Measurements from ENCODE around the gene PTPRD.
"Not testable (repeated sequence)": the region's sequence is repeated elsewhere in the genome, so short reads cannot be mapped to it uniquely, and the experiment has no call there.

The PTPRD gene

DNA sequence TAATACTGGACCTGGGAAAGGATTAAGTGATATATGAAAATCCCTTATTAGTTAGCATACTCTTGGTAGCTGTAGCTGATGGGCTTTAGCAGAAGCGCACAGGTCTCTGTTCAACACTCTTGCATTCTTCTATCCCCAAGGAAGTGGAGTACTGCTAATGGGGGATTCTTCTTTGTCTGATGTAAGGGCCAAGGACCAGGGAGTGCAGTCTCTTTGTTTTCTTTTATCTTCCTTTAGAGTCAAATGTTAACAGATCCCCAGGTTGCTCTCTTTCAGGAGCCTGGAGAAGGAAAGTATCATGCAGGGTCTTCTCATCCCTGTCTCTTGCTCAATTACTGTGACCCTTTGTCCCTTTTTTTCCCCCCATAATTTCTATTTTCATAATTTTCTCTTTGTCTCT lies 1666.3 kb downstream of the PTPRD start:
- no peak for DNase-seq

DNA sequence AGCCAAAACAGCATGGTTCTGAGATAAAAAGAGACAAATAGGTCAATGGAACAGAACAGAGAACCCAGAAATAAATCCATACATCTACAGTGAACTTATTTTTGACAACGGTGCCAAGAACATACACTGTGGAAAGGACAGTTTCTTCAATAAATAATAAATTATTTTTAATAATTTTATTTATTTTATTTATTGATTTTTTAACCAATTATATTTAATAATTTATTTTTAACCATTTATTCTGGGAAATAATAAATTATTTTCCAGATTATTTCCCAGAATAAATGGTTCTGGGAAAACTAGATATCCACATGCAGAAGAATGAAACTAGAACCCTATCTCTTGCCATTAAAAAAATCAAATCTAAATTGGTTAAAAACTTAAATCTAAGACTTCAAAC lies 1669.4 kb downstream of the PTPRD start:
- no peak for DNase-seq

DNA sequence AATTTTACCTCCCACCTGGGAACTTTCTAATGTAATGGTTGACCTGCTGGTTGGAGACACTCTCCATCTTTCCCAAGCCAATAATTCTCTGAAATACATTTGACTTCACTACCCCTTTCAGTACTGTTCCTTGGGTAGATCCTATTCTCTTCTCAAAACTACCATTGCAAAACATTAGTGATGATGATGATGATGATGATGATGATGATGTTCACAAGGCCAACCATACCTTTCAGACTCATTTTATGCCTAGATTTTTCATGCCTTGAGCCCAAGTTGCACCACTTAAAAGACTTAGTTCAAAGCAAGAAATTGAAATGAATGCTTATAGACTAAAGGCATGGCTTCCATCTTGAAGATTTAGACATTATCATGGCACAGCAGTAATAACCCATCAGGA lies 1672.2 kb downstream of the PTPRD start:
- no peak for DNase-seq

DNA sequence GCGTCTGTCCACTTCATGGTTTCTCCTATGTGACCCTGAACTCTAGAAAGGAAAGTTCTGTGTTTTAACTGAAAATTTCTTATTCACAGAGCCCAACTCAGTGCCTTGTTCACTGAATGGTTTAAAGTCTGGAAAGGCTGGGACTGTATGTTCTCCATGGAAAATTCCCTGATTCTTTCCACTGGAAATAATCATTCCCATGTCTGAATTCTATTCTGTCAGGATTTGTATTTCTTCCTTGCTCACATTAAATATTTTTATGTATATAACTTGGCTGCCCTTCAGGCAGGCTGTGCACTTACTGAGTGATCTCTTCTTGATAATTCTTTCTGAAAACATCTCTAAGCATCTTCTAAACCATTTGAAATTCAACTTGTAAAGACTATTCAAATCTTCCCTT lies 1686.3 kb downstream of the PTPRD start:
- DNase-seq: no peak

DNA sequence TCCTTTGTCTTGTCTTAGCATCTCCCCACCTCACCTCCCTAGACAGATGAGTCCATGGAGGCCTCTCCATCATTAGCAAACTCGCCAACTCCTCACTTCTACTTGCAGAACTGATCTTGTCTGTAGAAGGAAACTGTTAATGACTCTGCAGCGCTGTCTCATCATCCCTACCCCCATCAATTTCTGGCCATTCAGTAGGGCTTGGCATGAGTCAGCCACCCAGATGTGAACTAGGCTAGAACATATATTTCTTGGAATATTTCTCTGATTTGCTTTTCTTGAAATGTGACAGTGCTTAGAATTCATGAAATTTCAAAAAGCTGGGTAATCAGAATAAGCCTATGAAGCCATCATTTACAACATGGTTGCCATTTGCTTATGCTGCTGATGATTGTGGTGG lies 1688.2 kb downstream of the PTPRD start:
- DNase-seq: no peak

DNA sequence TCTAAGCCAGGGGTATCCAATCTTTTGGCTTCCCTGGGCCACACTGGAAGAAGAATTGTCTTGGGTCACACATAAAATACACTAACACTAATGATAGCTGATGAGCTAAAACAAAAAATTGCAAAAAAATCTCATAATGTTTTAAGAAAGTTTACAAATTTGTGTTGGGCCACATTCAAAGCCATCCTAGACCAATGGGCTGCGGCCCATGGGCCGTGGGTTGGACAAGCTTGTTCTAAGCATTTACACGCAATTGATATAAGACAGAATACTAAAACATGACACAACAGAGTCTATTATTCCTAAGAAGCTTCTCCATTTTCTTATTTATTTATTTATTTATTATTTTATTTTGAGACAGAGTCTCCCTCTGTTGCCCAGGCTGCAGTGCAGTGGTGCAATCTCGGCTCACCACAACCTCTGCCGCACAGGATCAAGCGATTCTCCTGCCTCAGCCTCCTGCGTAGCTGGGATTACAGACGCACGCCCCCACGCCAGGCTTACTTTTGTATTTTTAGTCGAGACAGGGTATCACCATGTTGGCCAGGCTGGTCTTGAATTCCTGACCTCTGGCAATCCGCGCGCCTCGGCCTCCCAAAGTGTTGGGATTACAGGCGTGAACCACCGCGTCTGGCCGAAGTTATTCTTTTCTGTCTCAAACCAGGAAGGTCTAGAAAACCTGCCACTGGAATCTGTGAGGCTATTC lies 1692.2 kb downstream of the PTPRD start:
- not testable (repeated sequence) for DNase-seq

DNA sequence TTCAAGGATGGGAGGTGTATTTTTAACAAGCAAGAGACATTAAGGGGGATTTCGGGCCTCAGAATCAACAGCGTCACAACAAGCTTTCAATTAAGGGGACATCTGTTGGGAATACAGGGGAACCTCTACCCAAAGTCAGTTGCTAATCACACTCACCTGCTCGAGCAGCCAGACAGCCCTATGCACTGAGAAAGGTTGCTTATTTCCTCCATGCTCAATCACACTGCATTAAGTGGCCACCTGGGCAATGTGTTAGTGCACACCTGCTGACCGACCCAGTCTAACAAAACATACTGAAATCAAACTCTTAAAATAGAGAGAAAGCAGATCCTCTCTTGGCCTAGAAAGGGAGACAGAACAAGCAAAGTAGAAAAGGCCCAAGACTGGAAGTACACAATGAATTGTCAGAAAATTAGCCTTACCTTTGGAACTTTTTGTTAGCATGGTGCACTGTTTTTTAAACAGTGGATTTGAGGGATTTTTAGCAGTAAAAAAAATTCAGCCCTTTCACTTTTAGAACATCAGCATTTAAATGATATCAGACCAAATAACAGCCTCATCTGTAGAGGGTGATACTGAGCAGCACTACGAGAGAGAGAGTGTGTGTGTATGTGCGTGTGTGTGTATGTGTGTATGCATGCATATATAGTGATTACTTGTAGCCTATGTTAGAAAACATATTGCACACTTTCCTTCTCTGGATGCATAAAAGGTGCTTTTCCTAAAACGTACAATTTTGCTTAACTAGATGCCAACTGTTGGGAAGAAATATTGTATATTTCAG lies 1694.7 kb downstream of the PTPRD start:
- DNase-seq: peak; percentile 56

DNA sequence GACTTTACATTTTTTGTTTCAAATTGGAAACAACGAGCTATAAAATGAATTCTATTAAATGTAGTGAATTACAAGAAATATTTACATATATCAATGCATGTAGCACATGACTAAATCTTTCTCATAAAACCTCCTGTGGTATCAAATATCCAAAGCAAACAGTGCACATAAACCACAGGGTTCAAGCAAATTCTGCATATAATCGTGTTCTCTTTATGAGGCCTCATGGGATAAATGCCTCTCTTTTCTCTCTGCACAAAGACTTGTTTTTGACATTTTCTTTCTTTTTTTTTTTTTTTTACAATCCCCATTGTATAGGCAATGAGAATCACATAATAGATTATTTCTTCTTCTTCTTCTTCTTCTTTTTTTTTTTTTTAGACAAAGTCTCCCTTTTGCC lies 1696.0 kb downstream of the PTPRD start:
- no peak for DNase-seq

DNA sequence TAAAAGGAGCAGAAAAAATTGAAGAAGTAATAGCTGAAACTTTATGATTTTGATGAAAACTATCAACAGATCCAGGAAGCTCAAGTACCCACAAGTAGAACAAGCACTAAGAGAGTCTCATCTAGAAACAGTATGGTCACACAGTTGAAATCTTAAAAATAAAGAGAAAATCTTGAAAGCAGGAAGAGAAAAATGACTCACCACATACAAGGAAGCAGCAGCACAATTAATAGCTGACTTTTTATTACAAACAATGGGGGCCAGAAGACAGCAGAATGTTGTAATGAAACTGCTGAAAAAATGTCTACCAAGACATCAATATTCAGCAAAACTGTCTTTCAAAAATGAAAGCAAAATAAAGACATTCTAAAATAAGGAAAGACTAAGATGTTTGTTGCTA lies 1704.9 kb downstream of the PTPRD start:
- DNase-seq: no peak

DNA sequence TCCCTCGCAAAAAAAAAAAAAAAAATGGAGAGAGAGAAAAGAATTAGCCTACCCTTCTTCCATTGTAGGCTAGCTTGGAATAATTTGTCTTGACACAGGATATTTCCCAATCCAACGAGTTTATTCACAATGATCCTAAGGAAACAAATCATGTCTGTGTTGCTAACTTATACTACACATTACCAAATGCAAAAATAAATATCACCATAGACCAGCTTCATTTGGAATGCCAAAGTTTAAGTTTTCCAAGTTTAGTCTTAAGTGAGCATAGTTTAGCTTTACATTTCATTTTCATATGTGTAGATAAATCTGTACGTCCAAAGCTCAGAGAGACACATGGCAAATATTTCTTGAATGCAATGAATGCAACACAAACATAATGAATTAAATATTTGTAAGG lies 1707.1 kb downstream of the PTPRD start:
- no peak for DNase-seq

DNA sequence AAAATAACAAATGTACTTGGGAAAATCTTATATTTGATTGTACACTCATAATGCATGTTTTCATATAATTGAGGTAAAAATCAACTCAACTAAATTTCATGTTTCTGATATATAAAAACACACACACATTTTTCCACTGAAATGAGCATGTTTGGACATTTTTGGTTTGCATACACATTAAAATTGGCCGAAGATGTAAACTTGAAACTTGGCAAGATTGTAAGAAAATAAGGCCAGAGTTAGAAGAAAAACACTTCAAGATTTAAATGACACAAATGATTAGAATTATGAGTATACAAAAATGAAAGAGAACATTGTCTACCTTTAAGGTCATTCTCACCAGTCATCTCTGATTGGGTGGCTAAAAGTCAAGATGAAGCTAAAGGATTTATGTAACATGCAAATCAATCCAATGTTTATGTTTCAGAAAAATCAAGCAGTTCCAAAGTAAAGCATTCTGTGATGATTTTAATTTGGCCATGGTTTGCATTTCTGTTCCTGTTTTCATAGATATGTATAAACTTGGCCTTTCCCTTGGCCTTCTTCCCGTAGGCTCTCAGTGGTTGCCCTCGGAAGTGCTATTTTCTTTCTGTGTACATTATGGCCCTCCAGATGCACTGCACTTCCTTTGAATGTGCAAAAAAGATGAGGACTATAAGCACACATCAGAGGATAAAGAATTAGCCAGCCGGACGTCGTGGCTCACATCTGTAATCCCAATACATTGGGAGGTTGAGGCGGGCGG lies 1707.9 kb downstream of the PTPRD start:
- DNase-seq: no peak

DNA sequence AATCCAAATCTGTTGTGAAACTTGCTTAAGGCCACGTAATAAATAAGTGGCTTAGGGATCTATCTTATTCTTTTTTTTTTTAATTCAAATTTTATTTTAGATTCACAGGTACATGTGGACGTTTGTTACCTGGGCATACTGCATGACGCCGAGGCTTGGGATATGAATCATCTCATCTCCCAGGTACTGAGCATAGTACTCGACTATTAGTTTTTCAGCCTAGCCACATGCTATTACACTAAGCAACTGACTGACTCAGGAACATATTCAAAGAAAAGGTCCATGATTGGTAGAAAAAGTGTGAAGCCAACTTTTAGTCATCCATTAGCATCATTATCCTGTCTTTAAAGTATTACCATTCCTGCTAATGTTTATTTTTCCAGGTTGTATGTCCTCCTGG lies 1709.7 kb downstream of the PTPRD start:
- no peak for DNase-seq

DNA sequence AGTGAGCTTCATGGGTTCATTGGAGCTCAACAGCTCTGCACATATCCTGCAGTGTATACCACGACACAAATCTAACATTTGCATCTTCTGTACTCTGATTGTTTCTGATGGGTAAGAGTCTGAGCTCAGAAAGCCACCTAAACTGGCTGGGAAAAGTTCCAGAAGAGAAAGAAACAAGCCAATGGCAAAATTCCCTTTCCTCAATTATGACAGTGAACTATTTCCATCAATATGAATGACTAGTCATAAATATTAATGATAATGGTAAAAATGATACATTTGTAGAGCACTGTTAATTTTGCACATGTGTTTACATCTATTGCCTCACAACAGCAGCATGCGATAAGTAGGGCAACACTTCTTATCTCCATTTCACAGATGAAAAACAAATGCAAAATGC lies 1711.7 kb downstream of the PTPRD start:
- no peak for DNase-seq

DNA sequence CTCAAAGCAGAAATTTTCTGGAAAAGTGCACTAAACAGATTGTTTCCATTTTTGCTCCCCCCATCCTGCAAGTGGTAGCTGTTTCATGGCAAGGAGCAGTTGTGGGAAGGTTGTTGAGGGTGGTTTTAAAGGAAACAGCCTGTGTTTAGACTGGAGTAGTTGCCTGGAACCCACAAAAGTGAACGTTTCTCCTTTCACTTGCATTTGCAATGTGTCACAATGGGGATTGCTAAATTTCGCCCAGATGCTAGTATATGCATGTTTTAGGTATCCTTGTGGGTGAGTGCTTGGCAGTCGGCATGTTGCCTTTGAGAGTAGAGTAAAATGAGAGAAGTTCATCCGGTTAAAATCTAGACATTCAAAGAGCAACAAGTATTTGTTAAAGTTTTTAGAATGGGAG lies 1713.3 kb downstream of the PTPRD start:
- no peak for DNase-seq

DNA sequence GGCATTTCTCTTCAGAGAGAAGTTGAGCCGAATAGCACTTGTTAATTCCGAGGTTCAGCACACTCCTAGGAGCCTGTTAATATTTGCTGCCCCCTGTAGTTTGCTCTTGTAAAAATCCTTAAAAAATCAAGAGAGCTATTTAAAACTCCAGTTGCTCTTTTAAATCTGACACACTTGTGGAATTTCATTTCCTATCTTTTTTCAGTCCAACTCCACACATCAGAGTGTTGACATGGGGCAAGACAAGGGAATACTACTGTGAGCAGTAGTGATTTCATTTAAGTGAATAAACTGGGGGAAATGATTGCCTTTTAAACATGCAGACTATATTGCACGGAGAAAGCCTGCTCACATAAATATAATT lies 1717.0 kb downstream of the PTPRD start:
- peak; percentile 8 for DNase-seq

DNA sequence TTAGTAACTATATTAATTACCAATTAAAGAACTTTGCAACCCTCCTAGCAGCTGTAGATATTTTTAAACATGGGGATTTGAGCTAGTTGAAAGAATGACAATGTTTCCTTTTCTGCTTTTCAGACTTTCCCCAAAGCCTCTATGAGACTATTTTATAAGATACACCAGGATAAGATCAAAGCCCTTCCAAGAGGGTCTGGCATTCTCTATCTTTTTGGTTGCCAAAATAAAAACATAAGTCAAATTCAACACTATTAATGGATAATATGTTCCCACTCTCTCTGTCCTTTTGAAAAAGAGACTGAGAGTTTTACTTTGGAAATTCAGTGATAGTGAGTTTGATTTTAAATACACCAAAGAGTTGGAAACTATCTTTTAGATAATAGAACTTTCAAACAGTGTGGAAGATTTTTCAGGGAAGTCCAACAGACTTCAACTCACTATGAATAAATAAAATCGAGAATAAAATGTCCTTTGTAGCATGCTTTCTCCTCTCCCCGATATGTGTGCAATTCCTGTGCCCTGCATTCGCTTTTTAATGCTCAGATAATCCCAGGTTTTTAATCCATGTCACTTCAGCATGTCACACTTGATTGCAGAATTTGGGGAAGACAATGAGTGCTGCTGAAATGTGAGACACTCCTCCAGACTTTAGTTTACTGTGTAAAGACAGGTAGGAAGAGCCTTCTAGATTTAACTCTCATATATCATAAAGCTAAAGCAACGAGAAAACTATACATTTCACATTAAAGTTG lies 1717.5 kb downstream of the PTPRD start:
- DNase-seq: no peak

DNA sequence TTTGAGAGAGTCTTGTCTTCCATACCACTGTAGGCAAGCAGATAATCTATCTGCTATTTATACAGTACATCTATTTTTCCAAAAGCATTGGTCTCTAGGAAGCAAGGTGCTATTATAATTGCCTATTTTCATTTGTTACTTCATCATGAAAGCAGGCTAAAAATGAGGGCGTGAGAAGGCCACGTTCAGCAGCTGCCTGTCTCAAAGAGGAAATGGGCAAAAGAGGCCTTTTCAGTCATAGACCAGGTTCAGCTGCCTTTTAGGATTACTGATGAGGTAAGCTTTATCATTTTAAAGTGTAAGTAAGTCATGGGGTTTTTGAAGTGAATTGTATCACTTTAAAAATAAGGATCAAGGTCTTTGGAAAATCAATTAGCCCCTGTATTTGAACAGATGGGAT lies 1722.1 kb downstream of the PTPRD start:
- no peak for DNase-seq

DNA sequence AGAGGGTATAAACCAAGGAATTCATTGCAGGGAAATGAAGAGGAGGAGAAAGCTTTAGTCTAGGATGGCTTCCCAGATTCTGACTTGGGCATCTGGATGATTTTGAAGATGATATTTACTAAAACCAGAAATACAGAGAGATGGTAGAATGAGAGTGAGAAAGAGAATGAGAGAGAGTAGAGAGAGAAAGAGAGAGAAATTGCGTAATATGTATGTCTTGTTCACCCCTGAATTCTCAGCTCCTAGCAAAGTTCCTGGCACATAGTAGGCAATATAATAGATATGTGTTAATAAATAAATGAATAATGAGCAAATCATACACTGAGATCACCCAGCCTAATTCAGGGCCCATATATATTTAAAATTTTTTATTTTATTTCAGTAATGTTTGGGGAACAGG lies 1723.7 kb downstream of the PTPRD start:
- no peak for DNase-seq

DNA sequence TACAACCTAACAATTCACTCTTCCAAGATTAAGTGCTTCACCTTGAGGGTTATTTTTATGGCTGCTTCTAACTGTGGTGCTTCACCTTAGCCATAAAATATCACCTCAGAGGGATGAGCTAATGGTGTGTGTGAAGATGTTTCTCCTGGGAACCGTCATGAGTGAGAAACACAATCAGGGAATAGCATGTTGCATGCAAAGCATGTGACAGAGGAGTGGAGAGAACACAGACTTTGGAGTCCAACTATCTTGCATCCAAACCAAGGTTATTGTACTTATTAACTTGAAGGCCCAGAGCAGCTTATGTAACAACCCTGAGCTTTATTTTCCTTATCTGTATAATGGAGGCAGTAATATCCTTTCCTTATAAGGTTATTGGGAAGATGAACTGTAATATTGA lies 1724.2 kb downstream of the PTPRD start:
- DNase-seq: no peak

DNA sequence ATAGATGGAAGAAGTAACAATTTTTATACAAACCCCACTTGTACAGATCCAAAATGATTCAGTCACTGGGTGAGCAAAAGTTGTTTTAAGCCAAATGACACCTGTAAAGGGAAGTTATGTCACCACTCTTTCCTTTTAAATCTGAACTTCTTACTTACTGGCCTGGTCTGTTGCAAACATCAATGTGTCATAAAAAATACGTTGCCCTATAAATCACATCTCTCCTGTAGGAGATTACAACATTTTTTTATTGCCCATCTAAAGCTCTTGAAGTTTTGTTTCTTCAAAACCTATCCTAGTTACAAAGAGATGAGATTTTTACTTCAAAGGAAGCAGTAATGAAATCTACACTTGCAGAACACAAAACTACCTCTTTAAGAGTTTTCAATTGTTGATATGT lies 1725.4 kb downstream of the PTPRD start:
- DNase-seq: no peak

DNA sequence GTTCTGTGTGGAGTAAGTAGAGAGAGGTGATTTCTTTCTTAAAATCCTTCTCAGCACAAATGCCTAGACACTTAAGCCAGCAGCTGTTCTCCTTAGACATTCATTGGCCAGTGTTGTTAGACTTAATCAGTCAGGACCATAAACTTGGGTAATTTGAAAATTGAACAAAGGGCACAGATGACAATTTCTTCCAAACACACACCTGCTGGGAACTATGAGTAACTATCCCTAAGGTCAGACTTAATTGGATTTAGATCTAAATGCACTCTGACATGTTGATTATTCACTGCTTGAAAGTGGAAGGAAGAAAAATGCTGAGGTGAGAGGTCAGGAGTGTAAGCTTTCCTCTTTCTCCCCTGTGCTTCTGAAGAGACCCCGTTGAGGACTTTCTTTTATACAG lies 1729.5 kb downstream of the PTPRD start:
- DNase-seq: no peak

DNA sequence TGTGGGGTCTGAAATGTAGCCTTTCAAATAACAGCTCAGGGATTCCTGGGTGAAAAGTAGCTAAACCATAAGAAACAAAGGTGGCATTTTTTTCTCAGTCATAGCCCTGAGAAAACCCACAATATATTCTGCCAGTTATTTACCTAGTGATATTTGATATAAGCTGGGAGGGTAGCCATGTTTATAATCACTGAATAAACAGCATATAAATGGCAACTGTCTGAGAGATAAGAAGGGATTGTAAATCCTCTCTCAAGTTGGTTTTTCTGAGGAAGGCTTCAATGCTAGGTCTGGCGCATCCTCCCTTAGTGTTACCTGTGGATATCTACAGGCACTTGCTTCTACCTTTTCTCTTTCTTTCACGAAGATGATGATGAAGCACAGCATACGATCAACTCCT lies 1732.7 kb downstream of the PTPRD start:
- DNase-seq: no peak

DNA sequence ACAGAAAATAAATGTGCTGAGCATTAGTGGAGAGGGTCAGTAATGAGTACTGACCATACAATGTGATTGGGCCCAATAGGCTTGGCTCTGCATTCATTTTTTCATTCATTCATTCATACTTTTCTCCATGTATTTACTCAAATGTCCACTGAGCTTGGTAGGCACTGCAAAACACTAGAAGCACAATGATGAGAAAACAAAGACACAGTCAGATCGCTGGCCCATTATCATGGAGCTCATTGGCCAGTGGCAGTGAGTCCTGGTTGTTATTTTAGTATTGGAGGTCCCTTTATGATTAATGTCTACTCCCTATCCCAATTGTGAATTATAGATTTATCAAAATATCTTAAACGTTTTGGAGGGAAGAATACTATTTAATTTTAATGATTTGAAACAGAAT lies 1733.5 kb downstream of the PTPRD start:
- no peak for DNase-seq
